DOHH2 (cell line): ENCODE data around the gene PASK.
A peak's percentile ranks its signal among the peaks of the same experiment; 100 is the strongest.

Experiments
- H3F3A ChIP-seq: fragments of 200-600 bp; sonication (generic), shearing (Covaris generic); 2 replicates; pipeline ENCODE4 v1.6.0; 2016; ENCODE audit warnings: antibody characterized with exemption, mild to moderate bottlenecking; ENCODE audit not compliant: control insufficient read depth, insufficient read depth
- H3K27ac ChIP-seq: fragments of 200-600 bp; sonication (generic); 2 replicates; pipeline ENCODE4 v1.5.1; 2014; ENCODE audit warnings: low read depth, mild to moderate bottlenecking, low read length, moderate library complexity
- H3K27me3 ChIP-seq: fragments of 200-600 bp; sonication (generic); 2 replicates; pipeline ENCODE4 v1.6.1; 2014; ENCODE audit warnings: mild to moderate bottlenecking, low read length, mixed read lengths; ENCODE audit not compliant: control insufficient read depth
- H3K36me3 ChIP-seq: fragments of 200-600 bp; sonication (generic); 2 replicates; pipeline ENCODE4 v1.6.1; 2014; ENCODE audit warnings: mild to moderate bottlenecking, low read length, moderate library complexity, mixed read lengths; ENCODE audit not compliant: control insufficient read depth
- H3K4me1 ChIP-seq: fragments of 200-600 bp; sonication (generic); 2 replicates; pipeline ENCODE4 v1.6.1; 2014; ENCODE audit warnings: mild to moderate bottlenecking, low read length, mixed read lengths; ENCODE audit not compliant: control insufficient read depth
- H3K4me2 ChIP-seq: fragments of 200-600 bp; sonication (generic); 2 replicates; pipeline ENCODE4 v1.6.0; 2014; ENCODE audit warnings: mild to moderate bottlenecking, low read length, moderate library complexity
- H3K4me3 ChIP-seq: fragments of 200-600 bp; sonication (generic); 2 replicates; pipeline ENCODE4 v1.5.1; 2014; ENCODE audit warnings: mild to moderate bottlenecking, low read length, mixed read lengths
- H3K79me2 ChIP-seq: fragments of 200-600 bp; sonication (generic); 2 replicates; pipeline ENCODE4 v1.6.1; 2014; ENCODE audit warnings: mild to moderate bottlenecking, low read length, mixed read lengths; ENCODE audit not compliant: control insufficient read depth
- H3K9me2 ChIP-seq: fragments of 200-600 bp; sonication (generic); replicated peaks from 2 replicates; pipeline ENCODE4 v1.6.1; 2014; ENCODE audit warnings: mild to moderate bottlenecking, low read length, mixed read lengths; ENCODE audit not compliant: control insufficient read depth
- H3K9me3 ChIP-seq: fragments of 200-600 bp; sonication (generic); 2 replicates; pipeline ENCODE4 v1.6.1; 2014; ENCODE audit warnings: antibody characterized with exemption, low read length, mixed read lengths; ENCODE audit not compliant: control insufficient read depth, insufficient read depth
- H4K20me1 ChIP-seq: fragments of 200-600 bp; sonication (generic); 2 replicates; pipeline ENCODE4 v1.6.0; 2014; ENCODE audit warnings: low read depth, mild to moderate bottlenecking, antibody characterized with exemption, low read length, moderate library complexity; ENCODE audit not compliant: control insufficient read depth, insufficient read depth
- CTCF ChIP-seq: fragments of 200-600 bp; sonication (generic); IDR thresholded peaks from one replicate; pipeline ENCODE4 v1.5.1; 2014; ENCODE audit warnings: antibody characterized with exemption, mild to moderate bottlenecking, low read depth, low read length; ENCODE audit not compliant: poor library complexity, severe bottlenecking
- EZH2phosphoT487 ChIP-seq: fragments of 200-600 bp; sonication (generic); IDR thresholded peaks from 2 replicates; pipeline ENCODE4 v1.6.1; 2017; ENCODE audit warnings: borderline replicate concordance, mild to moderate bottlenecking, antibody characterized with exemption, low read length, moderate library complexity, mixed read lengths

PASK gene

DNA sequence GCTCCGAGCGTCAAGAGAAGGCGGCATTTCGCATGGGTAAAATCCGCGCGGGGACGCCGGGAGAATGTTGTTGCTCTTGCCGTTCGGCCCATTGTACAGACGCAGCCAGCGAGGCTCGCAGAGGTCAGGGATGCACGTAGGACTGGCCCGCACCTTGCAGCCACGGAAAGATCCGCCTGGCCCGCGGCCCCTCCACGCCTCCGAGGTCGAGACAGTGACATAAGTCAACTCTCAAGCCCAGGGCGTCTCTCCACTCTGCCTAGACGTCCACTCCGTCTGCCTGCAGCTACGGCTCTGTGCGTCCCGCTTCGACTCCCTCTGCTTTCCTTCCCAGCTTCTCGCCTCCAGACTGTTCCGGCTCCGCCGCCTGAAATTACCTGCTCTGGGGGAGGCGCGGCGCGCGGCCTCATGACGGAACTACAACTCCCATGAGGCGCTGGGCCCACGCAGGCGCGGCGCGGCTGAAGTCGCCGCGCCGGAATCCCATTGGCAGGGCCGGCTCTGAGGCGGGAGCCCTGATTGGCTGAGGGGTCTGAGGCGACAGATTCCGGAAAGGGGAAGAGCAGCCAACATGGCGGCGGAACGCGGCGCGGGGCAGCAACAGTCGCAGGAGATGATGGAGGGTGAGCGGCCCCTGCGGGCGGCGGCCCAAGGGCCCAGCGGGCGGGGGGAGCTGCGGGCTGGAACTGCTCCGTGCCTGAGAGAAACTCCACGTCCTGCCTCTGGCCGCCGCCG is 820 bp upstream of the PASK start, which contains the start of gene PPP1R7:
PPP1R7 (plus strand) TSS at position 543 of the 735 bp plus-strand sequence; CDS start at position 572, 29 bp downstream.
- H3K4me3 ChIP-seq: peak within 1 kb of the TSS; percentile 87
- H3K4me2 ChIP-seq: peak within 1 kb of the TSS; percentile 94
- peaks cover 5% of the 10 kb centered on the region; the same call in 1 of the 2 replicates for H4K20me1 ChIP-seq
- H3K36me3 ChIP-seq: peaks cover 27% of the 10 kb centered on the region
- H3K79me2 ChIP-seq: peaks cover 68% of the 10 kb centered on the region
- no peak for TF ChIP-seq EZH2phosphoT487
- no peak for TF ChIP-seq CTCF
- no peaks in the 10 kb centered on the region for H3F3A ChIP-seq
- H3K4me1 ChIP-seq: peaks cover 33% of the 10 kb centered on the region
- no peaks in the 10 kb centered on the region for H3K9me2 ChIP-seq
- H3K27ac ChIP-seq: peak within 1 kb of the TSS; percentile 12; the same call in 1 of the 2 replicates
- H3K9me3 ChIP-seq: no peaks in the 10 kb centered on the region
- no peaks in the 10 kb centered on the region for H3K27me3 ChIP-seq

- Histone ChIP-seq H3K4me2 (peak overlapping the region; percentile 87), H3F3A (no peaks in the 10 kb centered on the region), H3K4me3 (peak overlapping the region; percentile 87), H4K20me1 (peaks cover 5% of the 10 kb centered on the region; the same call in 1 of the 2 replicates), H3K27ac (peak overlapping the region; percentile 7; the same call in 1 of the 2 replicates), H3K9me3 (no peaks in the 10 kb centered on the region), H3K27me3 (no peaks in the 10 kb centered on the region), H3K4me1 (peaks cover 33% of the 10 kb centered on the region), H3K9me2 (no peaks in the 10 kb centered on the region), H3K36me3 (peaks cover 22% of the 10 kb centered on the region), H3K79me2 (peaks cover 72% of the 10 kb centered on the region)
- no peak for TF ChIP-seq EZH2phosphoT487
These were observed 328 bp upstream of the PASK start for GRCh38 chr2:241149675-241149924.

DNA sequence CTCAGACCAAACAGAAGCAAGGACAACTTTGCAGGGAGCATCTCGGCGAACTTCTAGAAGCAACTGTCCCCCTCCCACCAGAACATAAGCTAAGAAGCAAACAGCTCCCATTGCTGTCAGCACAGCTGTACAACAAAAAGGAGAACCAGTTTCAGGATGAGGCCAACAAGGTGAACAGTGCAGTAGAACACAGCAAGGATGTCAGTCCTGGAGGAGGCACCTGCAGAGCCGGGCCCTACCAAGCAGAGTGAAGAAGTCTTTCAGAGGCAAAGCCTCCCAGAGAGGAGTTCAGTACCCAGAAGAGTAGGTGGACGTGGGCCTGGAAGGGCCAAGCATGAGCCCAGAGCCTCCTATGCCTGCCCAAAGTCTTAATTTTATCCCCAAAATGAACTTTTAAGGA is 1.0 kb downstream of the PASK start:
- Histone ChIP-seq H3K27me3 (no peaks in the 10 kb centered on the region), H3F3A (no peaks in the 10 kb centered on the region), H3K4me2 (peak overlapping the region; percentile 87), H3K4me1 (peaks cover 33% of the 10 kb centered on the region), H4K20me1 (peaks cover 5% of the 10 kb centered on the region; the same call in 1 of the 2 replicates), H3K36me3 (peaks cover 21% of the 10 kb centered on the region), H3K9me3 (no peaks in the 10 kb centered on the region), H3K79me2 (peaks cover 80% of the 10 kb centered on the region), H3K9me2 (no peaks in the 10 kb centered on the region), H3K4me3 (peak overlapping the region; percentile 87), H3K27ac (no peak overlapping the region)
- TF ChIP-seq CTCF: no peak
- TF ChIP-seq EZH2phosphoT487: no peak

GRCh38 chr2:241147336-241147735 is 1.9 kb downstream of the PASK start:
- Histone ChIP-seq H3K4me3 (no peak overlapping the region), H3K36me3 (peaks cover 19% of the 10 kb centered on the region), H3F3A (no peaks in the 10 kb centered on the region), H3K9me2 (no peaks in the 10 kb centered on the region), H3K27ac (no peak overlapping the region), H3K9me3 (no peaks in the 10 kb centered on the region), H4K20me1 (peaks cover 5% of the 10 kb centered on the region; the same call in 1 of the 2 replicates), H3K27me3 (no peaks in the 10 kb centered on the region), H3K4me2 (no peak overlapping the region; the same call in 1 of the 2 replicates), H3K4me1 (peaks cover 33% of the 10 kb centered on the region), H3K79me2 (peaks cover 77% of the 10 kb centered on the region)
- no peak for TF ChIP-seq CTCF
- TF ChIP-seq EZH2phosphoT487: no peak
